Effector memory CD4-positive, alpha-beta T cell (primary cell): ENCODE data around the gene KATNIP.
"Not testable (repeated sequence)": the region's sequence is repeated elsewhere in the genome, so short reads cannot be mapped to it uniquely, and the experiment has no call there.

Source experiments
- DNase-seq, 3 donors: peaks; one replicate each; pipeline ENCODE4 v3.0.0-alpha.2; 2020
- H3K27ac ChIP-seq: 2 replicates; pipeline ENCODE4 v1.7.0; 2013; ENCODE audit warnings: mild to moderate bottlenecking, low read length, moderate library complexity; ENCODE audit not compliant: insufficient read depth, poor library complexity, severe bottlenecking
- H3K27me3 ChIP-seq: replicated peaks from 2 replicates; pipeline ENCODE4 v1.7.0; 2013; ENCODE audit warnings: mild to moderate bottlenecking, low read length; ENCODE audit not compliant: insufficient read depth, control insufficient read depth, poor library complexity, severe bottlenecking
- H3K36me3 ChIP-seq: 2 replicates; pipeline ENCODE4 v1.7.0; 2013; ENCODE audit warnings: mild to moderate bottlenecking, low read length, moderate library complexity; ENCODE audit not compliant: control insufficient read depth, insufficient read depth
- H3K4me1 ChIP-seq: 2 replicates; pipeline ENCODE4 v1.7.0; 2013; ENCODE audit warnings: low read length, mild to moderate bottlenecking; ENCODE audit not compliant: control insufficient read depth, insufficient read depth, poor library complexity, severe bottlenecking
- H3K4me3 ChIP-seq: 2 replicates; pipeline ENCODE4 v1.7.0; 2013; ENCODE audit warnings: low read length, low read depth, mild to moderate bottlenecking; ENCODE audit not compliant: insufficient read depth, poor library complexity, severe bottlenecking
- H3K9me3 ChIP-seq: 2 replicates; pipeline ENCODE4 v1.7.0; 2013; ENCODE audit warnings: mild to moderate bottlenecking, low read length, moderate library complexity; ENCODE audit not compliant: control insufficient read depth

The KATNIP gene

DNA sequence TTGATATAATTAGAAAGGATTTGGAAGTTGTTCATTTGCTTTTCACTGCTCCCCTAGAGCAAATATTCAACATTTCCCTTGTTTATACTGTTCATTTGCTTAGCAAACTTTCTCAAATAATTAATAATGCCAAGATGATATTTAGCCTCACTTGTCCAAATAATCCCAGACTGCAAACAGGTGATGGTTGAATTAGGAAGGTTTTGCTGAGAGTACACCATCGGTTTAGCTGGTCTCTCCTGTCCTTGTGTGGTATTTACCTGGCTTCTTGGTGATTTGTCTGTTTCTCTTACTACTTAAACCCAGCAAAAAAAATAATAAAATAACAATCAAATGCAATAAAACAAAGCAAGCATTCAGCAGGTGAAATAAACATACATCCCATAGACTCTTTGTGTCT is 6.5 kb downstream of the KATNIP start:
- H3K36me3 ChIP-seq: no peaks in the 10 kb centered on the region
- DNase-seq: no peak
- H3K27me3 ChIP-seq: no peaks in the 10 kb centered on the region
- no peak overlapping the region for H3K27ac ChIP-seq
- H3K9me3 ChIP-seq: no peaks in the 10 kb centered on the region
- no peaks in the 10 kb centered on the region for H3K4me1 ChIP-seq
- no peak overlapping the region for H3K4me3 ChIP-seq

- Histone ChIP-seq H3K4me1 (no peaks in the 10 kb centered on the region), H3K9me3 (no peaks in the 10 kb centered on the region), H3K27me3 (no peaks in the 10 kb centered on the region), H3K4me3 (no peak overlapping the region), H3K36me3 (no peaks in the 10 kb centered on the region), H3K27ac (no peak overlapping the region)
- DNase-seq: no peak
Observed at GRCh38 chr16:27558434-27558833, 8.5 kb downstream of the KATNIP start.

DNA sequence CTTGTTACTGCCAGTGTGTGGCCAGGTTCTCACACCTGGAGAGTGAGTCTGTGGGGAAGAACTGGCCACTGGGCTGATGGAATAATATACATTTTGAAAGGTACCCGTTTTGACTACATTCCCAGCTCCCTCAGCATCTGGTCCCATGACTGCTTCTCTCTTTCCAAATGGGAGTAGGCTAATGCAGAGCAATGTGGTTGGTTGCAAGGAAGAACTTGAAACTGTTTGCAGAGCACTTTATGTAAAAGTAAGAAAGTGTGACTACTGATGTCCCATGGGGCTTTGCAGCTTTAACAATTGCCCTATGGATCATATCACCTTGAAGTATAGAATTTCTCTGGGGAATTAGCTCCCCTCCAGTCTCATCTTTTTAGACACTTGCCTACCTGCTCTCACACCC is 9.0 kb downstream of the KATNIP start:
- no peak for DNase-seq
- Histone ChIP-seq H3K27me3 (no peaks in the 10 kb centered on the region), H3K4me3 (no peak overlapping the region), H3K9me3 (no peaks in the 10 kb centered on the region), H3K36me3 (no peaks in the 10 kb centered on the region), H3K27ac (no peak overlapping the region), H3K4me1 (no peaks in the 10 kb centered on the region)

DNA sequence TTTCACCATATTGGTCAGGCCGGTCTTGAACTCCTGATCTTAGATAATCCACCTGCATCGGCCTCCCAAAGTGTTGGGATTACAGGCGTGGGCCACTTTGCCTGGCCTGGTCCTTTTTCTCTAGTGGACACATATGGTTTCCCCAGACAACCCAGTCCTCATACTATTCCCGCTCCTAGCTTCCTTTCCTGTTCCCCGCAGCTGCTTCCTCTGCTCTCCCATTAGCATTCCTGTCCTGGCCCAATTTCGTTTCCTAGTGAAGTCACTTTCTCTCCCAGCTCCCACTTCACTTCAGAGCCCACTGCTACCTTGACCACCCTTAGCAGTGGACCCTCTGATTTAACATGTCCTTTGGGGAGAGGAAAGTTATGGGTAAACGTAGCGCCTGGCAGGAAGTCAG is 11.3 kb downstream of the KATNIP start:
- H3K36me3 ChIP-seq: no peaks in the 10 kb centered on the region
- H3K4me1 ChIP-seq: no peaks in the 10 kb centered on the region
- H3K4me3 ChIP-seq: no peak overlapping the region
- H3K9me3 ChIP-seq: no peaks in the 10 kb centered on the region
- no peak overlapping the region for H3K27ac ChIP-seq
- no peak for DNase-seq
- H3K27me3 ChIP-seq: no peaks in the 10 kb centered on the region

DNA sequence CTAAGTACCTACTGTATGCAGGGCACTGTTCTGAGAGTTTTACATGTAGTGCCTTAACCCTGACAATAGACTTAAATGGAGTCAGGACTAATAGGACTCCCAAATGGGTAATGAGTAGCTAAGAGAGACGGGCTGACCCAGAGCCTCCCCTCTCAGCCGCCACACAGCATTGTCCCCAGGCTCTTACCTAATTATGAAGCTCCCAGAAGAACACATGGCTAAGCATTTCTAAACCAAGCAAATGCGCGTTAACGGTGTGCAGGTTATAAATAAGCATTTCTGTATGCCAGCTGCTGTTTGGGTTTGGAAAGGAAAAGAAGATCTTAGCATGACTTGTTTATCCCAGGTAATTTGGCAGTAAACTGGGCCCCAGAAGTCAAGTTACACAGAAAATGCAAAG is 14.3 kb downstream of the KATNIP start:
- no peak for DNase-seq
- no peaks in the 10 kb centered on the region for H3K36me3 ChIP-seq
- no peaks in the 10 kb centered on the region for H3K9me3 ChIP-seq
- no peak overlapping the region for H3K27ac ChIP-seq
- no peaks in the 10 kb centered on the region for H3K4me1 ChIP-seq
- H3K4me3 ChIP-seq: no peak overlapping the region
- no peaks in the 10 kb centered on the region for H3K27me3 ChIP-seq

- no peaks in the 10 kb centered on the region for H3K4me1 ChIP-seq
- no peaks in the 10 kb centered on the region for H3K36me3 ChIP-seq
- H3K27me3 ChIP-seq: no peaks in the 10 kb centered on the region
- H3K27ac ChIP-seq: no peak overlapping the region
- no peak overlapping the region for H3K4me3 ChIP-seq
- DNase-seq: no peak
- H3K9me3 ChIP-seq: no peaks in the 10 kb centered on the region
Observed at GRCh38 chr16:27566417-27566816, 16.5 kb downstream of the KATNIP start.

GRCh38 chr16:27568077-27568476 is 18.1 kb downstream of the KATNIP start:
- H3K4me3 ChIP-seq: no peak overlapping the region
- H3K4me1 ChIP-seq: no peaks in the 10 kb centered on the region
- H3K36me3 ChIP-seq: no peaks in the 10 kb centered on the region
- H3K9me3 ChIP-seq: no peaks in the 10 kb centered on the region
- H3K27ac ChIP-seq: no peak overlapping the region
- H3K27me3 ChIP-seq: no peaks in the 10 kb centered on the region
- DNase-seq: no peak

DNA sequence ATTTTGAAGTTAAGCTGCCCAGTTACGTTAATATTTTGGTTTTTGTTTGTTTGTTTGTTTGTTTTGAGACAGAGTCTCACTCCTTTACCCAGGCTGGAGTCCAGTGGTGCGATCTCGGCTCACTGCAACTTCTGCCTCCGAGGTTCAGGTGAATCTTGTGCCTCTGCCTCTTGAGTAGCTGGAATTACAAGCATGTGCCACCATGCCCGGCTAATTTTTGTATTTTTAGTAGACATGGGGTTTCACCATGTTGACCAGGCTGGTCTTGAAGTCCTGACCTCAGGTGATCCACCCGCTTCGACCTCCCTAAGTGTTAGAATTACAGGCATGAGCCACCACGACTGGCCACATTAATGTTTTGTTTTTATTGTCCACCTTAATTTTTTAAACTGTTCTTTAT is 21.0 kb downstream of the KATNIP start:
- H3K9me3 ChIP-seq, DNase-seq, H3K4me3 ChIP-seq, H3K27ac ChIP-seq, H3K36me3 ChIP-seq, H3K4me1 ChIP-seq, H3K27me3 ChIP-seq: not testable (repeated sequence)

DNA sequence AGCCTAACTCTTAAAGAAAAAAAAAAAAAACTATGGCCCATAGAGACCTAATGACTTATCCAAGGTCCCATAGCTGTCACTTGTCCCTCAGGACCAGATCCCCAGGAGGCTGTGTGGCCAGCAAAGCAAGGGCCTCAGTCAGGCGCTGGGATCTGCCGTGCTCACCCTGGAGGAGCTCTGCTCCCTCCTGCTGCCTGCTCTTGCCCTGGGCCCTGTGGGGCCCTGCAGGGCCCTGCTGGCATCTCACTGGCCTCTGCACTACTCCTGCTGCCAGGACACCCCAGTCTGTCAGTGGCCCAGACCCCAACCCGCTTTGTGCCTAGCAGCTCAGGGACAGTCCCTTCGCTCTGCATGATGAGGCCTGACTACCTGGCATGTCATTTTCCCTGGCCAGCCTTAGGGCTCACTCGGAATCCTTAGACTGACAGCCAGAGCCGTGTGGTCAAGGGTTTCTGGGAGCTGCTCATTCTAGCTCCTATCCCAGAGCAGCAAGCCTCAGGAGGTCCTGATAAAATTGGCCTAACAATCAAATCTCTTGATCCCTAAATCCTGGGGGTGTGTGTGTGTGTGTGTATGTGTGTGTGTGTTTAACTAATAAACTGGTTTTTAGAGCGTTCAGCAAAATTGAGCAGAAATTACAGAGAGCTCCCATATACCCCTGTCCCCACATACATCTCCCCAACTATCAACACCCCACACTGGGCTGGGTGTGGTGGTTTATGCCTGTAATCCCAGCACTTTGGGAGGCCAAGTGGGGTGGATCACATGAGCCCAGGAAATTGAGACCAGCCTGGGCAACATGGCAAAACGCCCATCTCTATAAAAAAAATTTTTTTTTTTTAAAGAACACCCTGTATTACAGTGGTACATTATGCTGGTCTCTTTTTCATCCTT is 21.7 kb downstream of the KATNIP start:
- H3K36me3 ChIP-seq: peaks cover 8% of the 10 kb centered on the region
- no peaks in the 10 kb centered on the region for H3K27me3 ChIP-seq
- no peaks in the 10 kb centered on the region for H3K9me3 ChIP-seq
- no peak for DNase-seq
- H3K4me3 ChIP-seq: no peak overlapping the region
- no peaks in the 10 kb centered on the region for H3K4me1 ChIP-seq
- no peak overlapping the region for H3K27ac ChIP-seq

DNA sequence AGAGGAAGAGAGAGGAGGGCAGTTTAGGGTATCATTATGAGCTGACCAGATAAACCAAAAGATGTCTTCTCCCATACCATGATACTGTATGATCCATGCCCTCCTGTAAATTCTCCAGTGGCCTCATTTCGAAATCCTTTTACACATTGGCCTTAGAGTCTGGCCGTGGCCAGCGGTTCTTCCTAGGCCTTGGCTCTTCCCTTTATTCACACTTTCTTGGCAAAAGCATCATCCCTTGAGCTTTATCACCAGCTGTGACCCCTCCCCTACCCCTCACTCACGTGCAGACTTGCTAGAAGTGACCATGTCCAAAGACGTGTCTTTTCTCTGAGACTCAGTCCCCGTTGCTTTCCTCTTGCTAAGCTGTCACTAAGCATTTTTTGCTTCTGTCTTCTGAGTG is 22.8 kb downstream of the KATNIP start:
- H3K27ac ChIP-seq: no peak overlapping the region
- no peak for DNase-seq
- H3K4me1 ChIP-seq: no peaks in the 10 kb centered on the region
- H3K9me3 ChIP-seq: no peaks in the 10 kb centered on the region
- H3K27me3 ChIP-seq: no peaks in the 10 kb centered on the region
- peaks cover 8% of the 10 kb centered on the region for H3K36me3 ChIP-seq
- no peak overlapping the region for H3K4me3 ChIP-seq
